Common myeloid progenitor, CD34-positive (primary cell): ENCODE measurements around the gene THAP9.

ENCODE experiments used
- CTCF ChIA-PET: fragments of 350-600 bp; sonication (Branson Sonifier 250); formaldehyde crosslinking; loops from one replicate; lab custom pipeline; 2021; ENCODE audit warnings: antibody characterized with exemption; lab: Charles Lee
- POLR2A ChIA-PET: fragments of 350-600 bp; sonication (Branson Sonifier 250); formaldehyde crosslinking; loops from one replicate; lab custom pipeline; 2021; ENCODE audit warnings: antibody characterized with exemption; lab: Charles Lee
- DNase-seq, 3 donors: peaks; one replicate each; pipeline versions ENCODE4 v3.0.0 to v3.0.0-alpha.2; 2013
- H3K27ac ChIP-seq, 2 experiments: 1 replicate in 1 of 2; 2 replicates in 1 of 2; pipeline ENCODE4 v1.7.0; 2013; ENCODE audit warnings: inconsistent platforms in 2 of 2, low read length in 2 of 2, mild to moderate bottlenecking in 2 of 2, low read depth in 1 of 2, moderate library complexity in 1 of 2; ENCODE audit not compliant: severe bottlenecking in 2 of 2, insufficient read depth in 1 of 2, poor library complexity in 1 of 2
- H3K27me3 ChIP-seq, 5 experiments: replicated peaks in 2 of 5; 1 replicate in 3 of 5; 2 replicates in 2 of 5; pipeline versions ENCODE4 v1.6.1 to v1.7.0; 2013; ENCODE audit warnings: low read length in 4 of 5, mild to moderate bottlenecking in 2 of 5, moderate library complexity in 2 of 5, inconsistent platforms in 1 of 5; ENCODE audit not compliant: insufficient read depth in 5 of 5, control insufficient read depth in 4 of 5
- H3K36me3 ChIP-seq, 4 experiments: 1 replicate in 2 of 4; 2 replicates in 2 of 4; pipeline versions ENCODE4 v1.6.1 to v1.7.0; 2013; ENCODE audit warnings: low read length in 3 of 4, control low read depth in 1 of 4, mild to moderate bottlenecking in 1 of 4; ENCODE audit not compliant: control insufficient read depth in 4 of 4, insufficient read depth in 4 of 4
- H3K4me1 ChIP-seq, 4 experiments: 1 replicate in 3 of 4; 2 replicates in 1 of 4; pipeline versions ENCODE4 v1.6.1 to v1.7.1; 2013; ENCODE audit warnings: low read length in 3 of 4, mild to moderate bottlenecking in 3 of 4, control low read depth in 1 of 4, inconsistent platforms in 1 of 4, moderate library complexity in 1 of 4; ENCODE audit not compliant: control insufficient read depth in 4 of 4, insufficient read depth in 4 of 4; ENCODE audit errors: control extremely low read depth in 1 of 4
- H3K4me3 ChIP-seq, 7 experiments: 1 replicate in 4 of 7; 2 replicates in 3 of 7; pipeline versions ENCODE4 v1.5.1 to v1.7.0; 2013; ENCODE audit warnings: mild to moderate bottlenecking in 7 of 7, low read length in 6 of 7, moderate library complexity in 6 of 7, inconsistent platforms in 2 of 7, low read depth in 2 of 7, control low read depth in 1 of 7; ENCODE audit not compliant: insufficient read depth in 4 of 7, control insufficient read depth in 1 of 7; ENCODE audit errors: extremely low read depth in 1 of 7
- H3K9me3 ChIP-seq, 5 experiments: 1 replicate in 4 of 5; 2 replicates in 1 of 5; pipeline versions ENCODE4 v1.6.1 to v1.7.1; 2013; ENCODE audit warnings: low read length in 4 of 5, mild to moderate bottlenecking in 2 of 5, inconsistent platforms in 1 of 5, low read depth in 1 of 5, moderate library complexity in 1 of 5; ENCODE audit not compliant: control insufficient read depth in 4 of 5, insufficient read depth in 2 of 5; ENCODE audit errors: control extremely low read depth in 1 of 5
- WGBS: methylation state at CpG from one replicate; pipeline ENCODE4 v1.1.5; 2013; ENCODE audit not compliant: insufficient coverage; 5-methylcytosine and 5-hydroxymethylcytosine counted together

THAP9 gene

DNA sequence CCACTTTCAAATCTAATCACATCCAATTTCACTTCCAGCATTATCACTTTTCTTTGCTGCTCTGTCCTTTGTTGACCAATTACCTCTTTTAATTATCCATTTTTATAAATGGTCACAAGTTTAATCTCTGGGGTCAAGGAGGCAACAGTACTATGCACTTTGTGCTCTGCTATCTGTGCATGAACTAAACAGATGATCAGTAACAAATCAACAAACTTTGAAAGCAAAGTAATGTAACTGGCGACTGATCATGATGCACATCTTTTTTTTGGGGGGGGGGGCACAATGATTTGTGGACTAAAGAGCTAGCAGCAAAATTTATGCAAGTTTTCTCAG lies 8.1 kb upstream of the THAP9 start:
- no peak for DNase-seq
- H3K36me3 ChIP-seq, result peaks cover 10 to 36% (median 23%) of the 10 kb centered on the region in 4 experiments
- no peak overlapping the region for H3K27ac ChIP-seq
- CTCF ChIA-PET, result interaction anchor here (0.8 kb wide), 1 partner anchor 46 kb away, joined by 4 read pairs; no protein-coding TSS in a partner anchor
- no peaks in the 10 kb centered on the region for H3K9me3 ChIP-seq
- H3K4me3 ChIP-seq, result peak overlapping the region in 1 of 7 experiments; percentile 96
- H3K27me3 ChIP-seq, result no peaks in the 10 kb centered on the region
- H3K4me1 ChIP-seq, result peaks cover 17 to 23% (median 22%) of the 10 kb centered on the region in 4 experiments
- POLR2A ChIA-PET, result no interaction called here
- no CpG with 5 or more reads among the region's 1 CpG for WGBS

DNA sequence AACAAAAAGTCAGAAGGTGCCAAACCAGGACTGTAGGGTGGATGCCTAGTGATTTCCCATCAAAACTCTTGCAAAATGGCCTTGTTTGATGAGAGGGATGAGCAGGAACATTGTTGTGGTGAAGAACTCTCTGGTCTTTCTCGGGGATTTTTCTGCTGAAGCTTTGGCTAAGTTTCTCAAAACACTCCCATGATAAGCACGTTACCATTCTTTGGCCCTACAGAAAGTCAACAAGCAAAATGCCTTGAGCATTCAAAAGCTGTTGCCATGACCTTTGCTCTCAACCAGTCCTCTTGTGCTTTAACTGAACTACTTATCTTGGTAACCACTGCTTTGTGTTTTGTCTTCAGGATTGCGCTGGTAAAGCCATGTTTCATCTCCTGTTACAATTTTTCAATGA lies 6.6 kb upstream of the THAP9 start:
- POLR2A ChIA-PET, result no interaction called here
- DNase-seq, result no peak
- H3K4me3 ChIP-seq, result no peak overlapping the region
- H3K27ac ChIP-seq, result no peak overlapping the region
- H3K36me3 ChIP-seq, result peaks cover 10 to 36% (median 24%) of the 10 kb centered on the region in 4 experiments
- H3K4me1 ChIP-seq, result peaks cover 27 to 35% (median 35%) of the 10 kb centered on the region in 4 experiments
- no peaks in the 10 kb centered on the region for H3K9me3 ChIP-seq
- H3K27me3 ChIP-seq, result no peaks in the 10 kb centered on the region
- CTCF ChIA-PET, result interaction anchor here (7.7 kb wide), 1 partner anchor 41 kb away, joined by 50 read pairs; no protein-coding TSS in a partner anchor
- 95% methylated on average over 3 of the region's 3 CpGs for WGBS

DNA sequence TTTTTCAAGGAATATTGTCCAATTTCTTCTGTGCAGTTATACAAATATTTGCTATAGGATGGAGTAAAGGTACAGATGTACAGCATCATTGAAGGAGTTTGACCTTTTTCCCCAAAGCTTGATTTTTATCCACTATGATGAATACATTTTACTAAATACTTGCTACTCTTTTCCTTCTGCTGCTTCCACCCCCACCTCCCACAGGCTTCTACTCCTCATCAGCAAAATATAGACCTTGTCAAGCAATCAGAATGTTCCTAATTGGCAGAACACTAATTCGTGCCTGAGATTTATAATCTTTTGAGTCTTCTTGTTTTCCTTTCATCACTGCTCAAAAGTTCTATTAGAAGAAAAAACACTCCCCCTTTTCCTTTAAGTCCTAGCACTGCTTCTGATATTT lies 3.8 kb upstream of the THAP9 start:
- Histone ChIP-seq H3K4me1 (peaks cover 25 to 38% (median 33%) of the 10 kb centered on the region in 4 experiments), H3K4me3 (no peak overlapping the region), H3K9me3 (no peaks in the 10 kb centered on the region), H3K27ac (no peak overlapping the region), H3K36me3 (peaks cover 10 to 36% (median 24%) of the 10 kb centered on the region in 4 experiments), H3K27me3 (no peaks in the 10 kb centered on the region)
- CTCF ChIA-PET, result interaction anchor here (1.0 to 7.7 kb wide), 6 partner anchors 10 to 138 kb away, joined by 3 to 50 read pairs (median 4); partner anchors contain the start of gene COPS4
- POLR2A ChIA-PET, result no interaction called here
- DNase-seq, result no peak
- 100% methylated on average over 1 of the region's 1 CpG for WGBS

DNA sequence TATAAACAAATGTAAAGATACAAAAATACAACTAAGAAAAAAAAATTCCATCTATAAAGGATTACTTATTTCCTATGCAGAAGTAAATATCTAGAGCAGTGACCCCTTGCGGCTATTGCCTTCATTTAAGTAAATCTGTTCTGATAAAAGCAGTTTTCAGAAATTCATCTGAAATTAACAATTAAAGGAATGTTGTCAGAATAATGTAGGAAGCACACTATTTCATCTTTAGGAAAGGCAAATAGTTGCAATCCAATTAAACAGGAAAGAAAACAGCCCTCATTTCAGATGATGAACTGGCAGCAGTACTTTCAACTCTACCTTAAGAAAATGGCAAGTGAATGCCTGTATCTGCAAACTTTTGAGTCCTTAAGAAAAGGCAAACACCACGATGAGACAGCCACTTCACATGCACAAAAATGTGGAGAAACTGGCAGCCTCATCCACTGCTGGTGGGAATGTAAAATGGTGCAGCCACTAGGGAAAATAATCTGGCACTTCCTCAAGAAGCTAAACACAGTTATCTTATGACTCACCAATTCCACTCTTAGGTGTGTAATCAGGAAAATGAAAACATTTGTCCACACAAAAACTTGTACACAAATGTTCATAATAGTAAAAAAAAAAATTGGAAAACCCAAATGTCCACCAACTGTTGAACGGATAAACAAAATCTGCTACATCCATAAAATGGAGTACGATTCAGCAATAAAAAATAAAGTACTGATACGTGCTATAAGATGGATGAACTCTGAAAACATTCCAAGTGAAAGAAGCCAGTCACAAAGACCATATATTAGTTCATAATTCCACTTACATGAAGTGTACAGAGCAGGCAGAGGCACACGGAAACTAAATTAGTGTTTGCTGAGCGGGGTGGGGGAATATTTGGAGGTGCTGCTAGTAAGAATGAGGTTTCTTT lies 2.0 kb upstream of the THAP9 start:
- CTCF ChIA-PET, result interaction anchor here (0.9 to 7.7 kb wide), 8 partner anchors 11 to 343 kb away, joined by 3 to 50 read pairs (median 4); no protein-coding TSS in a partner anchor
- Histone ChIP-seq H3K27me3 (no peaks in the 10 kb centered on the region), H3K36me3 (peaks cover 9 to 27% (median 17%) of the 10 kb centered on the region in 4 experiments), H3K4me1 (peaks cover 24 to 40% (median 36%) of the 10 kb centered on the region in 4 experiments), H3K27ac (peak overlapping the region in 1 of 2 experiments; percentile 97), H3K9me3 (no peaks in the 10 kb centered on the region), H3K4me3 (peak overlapping the region in 6 of 7 experiments; percentile 88 to 98 (median 92))
- 0% methylated on average over 1 of the region's 7 CpGs for WGBS
- peak; percentile 49 to 72 (median 71) for DNase-seq
- POLR2A ChIA-PET, result interaction anchor here (2.1 kb wide), 1 partner anchor 113 kb away, joined by 5 read pairs; no protein-coding TSS in a partner anchor

DNA sequence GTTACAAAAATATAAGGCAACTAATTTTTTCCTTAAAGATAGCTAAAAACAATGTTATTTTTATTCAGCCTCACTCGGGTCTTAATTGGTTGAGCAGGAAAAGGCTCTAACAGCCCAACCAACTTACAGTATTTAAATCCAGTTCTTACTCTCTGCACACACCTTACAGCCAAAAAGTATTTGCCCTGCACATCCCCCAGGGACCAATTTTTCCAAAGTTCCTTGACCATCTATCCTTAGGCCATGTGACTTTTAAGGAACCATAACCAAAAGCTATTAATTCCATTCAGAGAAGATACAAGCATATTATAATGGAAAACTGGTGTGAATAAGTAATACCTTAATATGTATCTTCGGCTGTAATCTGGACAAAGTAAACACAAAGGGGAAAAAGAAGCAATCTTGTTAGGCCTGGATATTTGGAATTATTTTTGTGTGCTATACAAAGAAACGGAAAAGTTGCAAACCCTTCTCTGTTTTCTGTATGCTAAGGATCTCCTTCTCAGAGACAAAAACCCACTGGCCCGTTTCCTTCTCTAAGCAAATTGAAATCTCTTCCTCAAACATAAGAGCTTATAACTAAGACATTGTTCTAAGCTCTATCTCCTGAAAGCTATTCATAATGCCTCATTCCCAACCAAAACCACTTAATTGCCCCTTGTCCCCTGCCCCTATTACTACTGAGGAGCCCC lies 1.0 kb upstream of the THAP9 start:
- Histone ChIP-seq H3K9me3 (no peaks in the 10 kb centered on the region), H3K4me1 (peaks cover 24 to 45% (median 38%) of the 10 kb centered on the region in 4 experiments), H3K27me3 (no peaks in the 10 kb centered on the region), H3K36me3 (peaks cover 3 to 18% (median 10%) of the 10 kb centered on the region in 4 experiments), H3K4me3 (peak overlapping the region in 6 of 7 experiments; percentile 88 to 98 (median 92)), H3K27ac (peak overlapping the region; percentile 92 to 97)
- 4% methylated on average over 3 of the region's 4 CpGs for WGBS
- ChIA-PET CTCF (interaction anchor here (0.7 to 7.7 kb wide), 12 partner anchors 12 to 344 kb away, joined by 3 to 50 read pairs (median 4); no protein-coding TSS in a partner anchor), POLR2A (interaction anchor here (0.9 to 2.1 kb wide), 2 partner anchors 8 to 112 kb away, joined by 5 read pairs; partner anchors contain the start of gene SEC31A)
- DNase-seq, result peak in 1 of 3 donors; percentile 37

DNA sequence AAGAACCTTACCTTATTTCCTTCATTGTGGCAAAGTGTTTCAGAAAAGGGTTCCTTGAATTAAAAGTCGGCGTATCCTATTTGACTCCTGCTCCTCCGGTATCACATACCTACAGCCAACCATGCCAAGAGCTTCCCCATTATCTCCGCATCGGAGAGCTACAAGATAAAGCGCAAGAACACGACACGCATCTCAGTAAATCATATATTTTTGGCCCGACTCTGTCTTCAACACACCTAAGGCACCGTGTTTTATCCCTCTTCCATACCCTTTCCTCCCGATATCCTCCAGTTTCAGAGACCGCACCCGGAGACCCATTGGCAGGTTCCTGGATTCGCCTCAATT lies 497 bp upstream of the THAP9 start:
- Histone ChIP-seq H3K27ac (peak overlapping the region; percentile 92 to 97), H3K4me1 (peaks cover 24 to 51% (median 40%) of the 10 kb centered on the region in 4 experiments), H3K9me3 (no peaks in the 10 kb centered on the region), H3K27me3 (no peaks in the 10 kb centered on the region), H3K4me3 (peak overlapping the region; percentile 71 to 98 (median 89)), H3K36me3 (peaks cover 2 to 17% (median 6%) of the 10 kb centered on the region in 4 experiments)
- 0% methylated on average over 10 of the region's 14 CpGs for WGBS
- CTCF ChIA-PET, result interaction anchor here (1.0 to 7.7 kb wide), 8 partner anchors 12 to 116 kb away, joined by 3 to 50 read pairs (median 4); no protein-coding TSS in a partner anchor
- peak; percentile 34 to 79 (median 64) for DNase-seq
- POLR2A ChIA-PET, result interaction anchor here (0.6 to 2.1 kb wide), 5 partner anchors 9 to 385 kb away, joined by 3 to 5 read pairs (median 5); partner anchors contain the start of genes COQ2 and SEC31A
